T1000 (cell line): ENCODE measurements around the gene CRKL.
"Not testable (repeated sequence)": the region's sequence is repeated elsewhere in the genome, so short reads cannot be mapped to it uniquely, and the experiment has no call there.

Experiments
- DNase-seq: peaks from one replicate; lab custom pipeline; 2025; ENCODE audit warnings: mixed read lengths; lab: John Stamatoyannopoulos, UW

CRKL gene

GRCh38 chr22:20916916-20917810, at the start of gene CRKL:
CRKL (plus strand) TSS chr22:20917407; CDS start chr22:20917935, 528 bp downstream.
- peak; percentile 97 for DNase-seq

- no peak for DNase-seq
Measured at GRCh38 chr22:20868025-20868962, 48.9 kb upstream of the CRKL start.

GRCh38 chr22:20869234-20869633, 48.0 kb upstream of the CRKL start:
- DNase-seq = no peak

GRCh38 chr22:20873214-20873613, 44.0 kb upstream of the CRKL start:
- no peak for DNase-seq

GRCh38 chr22:20875296-20875695, 41.9 kb upstream of the CRKL start:
- no peak for DNase-seq

GRCh38 chr22:20877715-20878114, 39.5 kb upstream of the CRKL start:
- no peak for DNase-seq

GRCh38 chr22:20881231-20881630, 36.0 kb upstream of the CRKL start:
- no peak for DNase-seq

GRCh38 chr22:20881869-20882815, 35.1 kb upstream of the CRKL start:
- no peak for DNase-seq

GRCh38 chr22:20882855-20883254, 34.4 kb upstream of the CRKL start:
- no peak for DNase-seq

GRCh38 chr22:20884454-20884853, 32.8 kb upstream of the CRKL start:
- DNase-seq = no peak

GRCh38 chr22:20885017-20885556, 32.1 kb upstream of the CRKL start:
- DNase-seq = no peak

GRCh38 chr22:20885557-20886323, 31.5 kb upstream of the CRKL start:
- peak; percentile 56 for DNase-seq

GRCh38 chr22:20887375-20887774, 29.8 kb upstream of the CRKL start:
- DNase-seq = no peak

- no peak for DNase-seq
Measured at GRCh38 chr22:20889025-20889704, 28.0 kb upstream of the CRKL start.

- no peak for DNase-seq
Measured at GRCh38 chr22:20889904-20890540, 27.2 kb upstream of the CRKL start.

GRCh38 chr22:20890975-20891374, 26.2 kb upstream of the CRKL start:
- DNase-seq = no peak

- not testable (repeated sequence) for DNase-seq
Measured at GRCh38 chr22:20897737-20898136, 19.5 kb upstream of the CRKL start.

- DNase-seq = no peak
Measured at GRCh38 chr22:20899827-20900423, 17.3 kb upstream of the CRKL start.
